Neuronal stem cell (in vitro differentiated cells): Measurements from ENCODE around the gene SLC7A10.
"Not testable (repeated sequence)": the region's sequence is repeated elsewhere in the genome, so short reads cannot be mapped to it uniquely, and the experiment has no call there.

Experiments
- DNase-seq: peaks from one replicate; pipeline ENCODE4 v3.0.0-alpha.2; 2013; ENCODE audit warnings: low spot score
- H2AFZ ChIP-seq: one replicate; pipeline ENCODE4 v1.6.1; 2013; ENCODE audit warnings: mild to moderate bottlenecking, low read length, inconsistent platforms
- H2AK5ac ChIP-seq: 2 replicates; pipeline ENCODE4 v1.6.1; 2013; ENCODE audit warnings: low read depth, mild to moderate bottlenecking, inconsistent platforms, low read length, moderate library complexity, mixed read lengths
- H2BK120ac ChIP-seq: 2 replicates; pipeline ENCODE4 v1.6.1; 2013; ENCODE audit warnings: low read depth, mild to moderate bottlenecking, inconsistent platforms, low read length, moderate library complexity, mixed read lengths
- H2BK12ac ChIP-seq: one replicate; pipeline ENCODE4 v1.6.1; 2013; ENCODE audit warnings: low read length, inconsistent platforms
- H2BK15ac ChIP-seq: 2 replicates; pipeline ENCODE4 v1.6.1; 2013; ENCODE audit warnings: mild to moderate bottlenecking, low read length, inconsistent platforms, mixed read lengths
- H2BK5ac ChIP-seq: one replicate; pipeline ENCODE4 v1.6.1; 2013; ENCODE audit warnings: inconsistent platforms, mild to moderate bottlenecking, low read length, moderate library complexity
- H3K14ac ChIP-seq: one replicate; pipeline ENCODE4 v1.6.1; 2013; ENCODE audit warnings: low read length, inconsistent platforms
- H3K18ac ChIP-seq: 2 replicates; pipeline ENCODE4 v1.6.1; 2013; ENCODE audit warnings: low read length, inconsistent platforms
- H3K23ac ChIP-seq: 2 replicates; pipeline ENCODE4 v1.6.1; 2013; ENCODE audit warnings: low read depth, mild to moderate bottlenecking, mixed read lengths, low read length, inconsistent platforms; ENCODE audit not compliant: poor library complexity
- H3K27ac ChIP-seq: replicated peaks from 3 replicates; pipeline ENCODE4 v1.5.1; 2013; ENCODE audit warnings: low read length, inconsistent platforms
- H3K27me3 ChIP-seq, 3 experiments: 2 replicates each; pipeline ENCODE4 v1.6.1; 2013; ENCODE audit warnings: low read length in 3 of 3, mild to moderate bottlenecking in 2 of 3, inconsistent platforms in 1 of 3, low read depth in 1 of 3, mixed read lengths in 1 of 3, moderate library complexity in 1 of 3; ENCODE audit not compliant: control insufficient read depth in 3 of 3, insufficient read depth in 3 of 3
- H3K36me3 ChIP-seq, 2 donors: replicated peaks in 1 of 2; 2 replicates each; pipeline ENCODE4 v1.6.1; 2013; ENCODE audit warnings: low read length in 2 of 2; ENCODE audit not compliant: control insufficient read depth in 2 of 2, insufficient read depth in 2 of 2
- H3K4ac ChIP-seq: 2 replicates; pipeline ENCODE4 v1.6.1; 2013; ENCODE audit warnings: inconsistent platforms, mild to moderate bottlenecking, low read length, moderate library complexity
- H3K4me1 ChIP-seq, 2 donors: 1 replicate in 1 of 2; 2 replicates in 1 of 2; pipeline ENCODE4 v1.6.1; 2013; ENCODE audit warnings: low read length in 2 of 2, low read depth in 1 of 2; ENCODE audit not compliant: control insufficient read depth in 2 of 2, insufficient read depth in 1 of 2
- H3K4me2 ChIP-seq: one replicate; pipeline ENCODE4 v1.6.1; 2013; ENCODE audit warnings: mild to moderate bottlenecking, low read length, inconsistent platforms; ENCODE audit not compliant: insufficient read depth, poor library complexity, severe bottlenecking
- H3K4me3 ChIP-seq, 2 donors: 2 replicates each; pipeline ENCODE4 v1.5.1; 2013; ENCODE audit warnings: low read length in 2 of 2, mild to moderate bottlenecking in 2 of 2, inconsistent platforms in 1 of 2, moderate library complexity in 1 of 2
- H3K79me1 ChIP-seq: one replicate; pipeline ENCODE4 v1.6.1; 2013; ENCODE audit warnings: low read depth, mild to moderate bottlenecking, inconsistent platforms, low read length, moderate library complexity
- H3K9ac ChIP-seq: one replicate; pipeline ENCODE4 v1.6.1; 2013; ENCODE audit warnings: mild to moderate bottlenecking, low read depth, low read length, inconsistent platforms; ENCODE audit not compliant: poor library complexity
- H3K9me3 ChIP-seq, 2 donors: replicated peaks in 1 of 2; 2 replicates each; pipeline versions ENCODE3 to v1.6.1; 2013; ENCODE audit warnings: low read length in 2 of 2, mild to moderate bottlenecking in 2 of 2, inconsistent platforms in 1 of 2, low read depth in 1 of 2, mixed read lengths in 1 of 2, moderate library complexity in 1 of 2; ENCODE audit not compliant: control insufficient read depth in 2 of 2, insufficient read depth in 1 of 2
- H4K8ac ChIP-seq: one replicate; pipeline ENCODE4 v1.6.1; 2013; ENCODE audit warnings: low read depth, mild to moderate bottlenecking, inconsistent platforms, low read length, moderate library complexity
- H4K91ac ChIP-seq: one replicate; pipeline ENCODE4 v1.6.1; 2013; ENCODE audit warnings: low read length, low read depth, mild to moderate bottlenecking, inconsistent platforms; ENCODE audit not compliant: poor library complexity
- WGBS, 2 donors: extraction: QIAGEN DNeasy Blood & Tissue Kit; methylation state at CpG; one replicate each; pipeline ENCODE4 v1.1.7; 2013; ENCODE audit warnings: missing lambda C conversion rate in 2 of 2, mixed read lengths in 1 of 2; ENCODE audit not compliant: insufficient read length in 2 of 2, insufficient replicate concordance in 1 of 2; ENCODE audit errors: extremely low coverage in 2 of 2; 5-methylcytosine and 5-hydroxymethylcytosine counted together

The SLC7A10 gene

GRCh38 chr19:33171222-33171795 is 54.3 kb downstream of the SLC7A10 start:
- no peaks in the 10 kb centered on the region for H3K27me3 ChIP-seq
- no peak overlapping the region for H2AK5ac ChIP-seq
- DNase-seq: no peak
- no peak overlapping the region for H2BK12ac ChIP-seq
- no peaks in the 10 kb centered on the region for H3K79me1 ChIP-seq
- no peak overlapping the region for H3K4me2 ChIP-seq
- H4K91ac ChIP-seq: no peak overlapping the region
- no peak overlapping the region for H2AFZ ChIP-seq
- no peak overlapping the region for H2BK5ac ChIP-seq
- H3K4me1 ChIP-seq: peaks cover 8 to 11% of the 10 kb centered on the region in 2 donors
- no peak overlapping the region for H4K8ac ChIP-seq
- H3K4ac ChIP-seq: no peak overlapping the region
- no peak overlapping the region for H3K27ac ChIP-seq
- peaks cover 0 to 25% of the 10 kb centered on the region in 2 donors for H3K9me3 ChIP-seq
- H3K18ac ChIP-seq: no peak overlapping the region
- no peak overlapping the region for H3K4me3 ChIP-seq
- H3K14ac ChIP-seq: no peak overlapping the region
- no peak overlapping the region for H3K9ac ChIP-seq
- no CpG with 5 or more reads among the region's 1 CpG for WGBS, 2 donors
- H3K36me3 ChIP-seq: no peaks in the 10 kb centered on the region
- H2BK15ac ChIP-seq: no peak overlapping the region
- no peak overlapping the region for H3K23ac ChIP-seq
- no peak overlapping the region for H2BK120ac ChIP-seq

GRCh38 chr19:33168528-33168927 is 57.1 kb downstream of the SLC7A10 start:
- no peak overlapping the region for H2BK120ac ChIP-seq
- H2BK15ac ChIP-seq: no peak overlapping the region
- H3K27me3 ChIP-seq: no peaks in the 10 kb centered on the region
- peaks cover 0 to 25% of the 10 kb centered on the region in 2 donors for H3K9me3 ChIP-seq
- H3K14ac ChIP-seq: no peak overlapping the region
- no peak overlapping the region for H3K4me2 ChIP-seq
- H3K4me3 ChIP-seq: no peak overlapping the region
- no peak overlapping the region for H3K4ac ChIP-seq
- no peak overlapping the region for H3K27ac ChIP-seq
- H3K4me1 ChIP-seq: peaks cover 2 to 6% of the 10 kb centered on the region in 2 donors
- WGBS, 2 donors: no CpG with 5 or more reads among the region's 1 CpG
- no peak overlapping the region for H3K9ac ChIP-seq
- no peak for DNase-seq
- H4K91ac ChIP-seq: no peak overlapping the region
- no peak overlapping the region for H3K23ac ChIP-seq
- H2BK12ac ChIP-seq: no peak overlapping the region
- no peak overlapping the region for H3K18ac ChIP-seq
- no peak overlapping the region for H2AFZ ChIP-seq
- no peaks in the 10 kb centered on the region for H3K36me3 ChIP-seq
- H2AK5ac ChIP-seq: no peak overlapping the region
- H3K79me1 ChIP-seq: no peaks in the 10 kb centered on the region
- no peak overlapping the region for H4K8ac ChIP-seq
- no peak overlapping the region for H2BK5ac ChIP-seq

DNA sequence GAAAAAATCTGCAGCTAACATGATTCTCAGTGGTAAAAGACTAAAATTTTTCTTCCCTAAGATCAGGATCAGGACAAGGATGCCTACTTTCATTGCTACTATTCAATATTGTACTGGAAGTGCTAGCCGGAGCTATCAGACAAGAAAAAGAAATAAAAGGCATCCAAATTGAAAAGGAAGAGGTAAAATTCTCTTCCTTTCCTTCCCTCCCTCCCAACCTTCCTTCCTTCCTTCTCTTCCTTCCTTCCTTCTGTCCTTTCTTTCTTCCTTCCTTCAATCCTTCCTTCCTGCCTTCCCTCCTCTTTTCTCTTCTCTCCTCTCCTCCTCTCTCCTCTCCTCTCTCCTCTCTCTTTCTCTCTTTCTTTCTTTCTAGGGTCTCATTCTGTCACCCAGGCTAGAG is 58.2 kb downstream of the SLC7A10 start:
- Histone ChIP-seq H3K4ac (no peak overlapping the region), H3K27me3 (no peaks in the 10 kb centered on the region), H3K14ac (no peak overlapping the region), H3K9me3 (peaks cover 0 to 23% of the 10 kb centered on the region in 2 donors), H3K4me3 (no peak overlapping the region), H4K91ac (no peak overlapping the region), H4K8ac (no peak overlapping the region), H3K9ac (no peak overlapping the region), H3K4me2 (no peak overlapping the region), H3K27ac (no peak overlapping the region), H3K18ac (no peak overlapping the region), H2AFZ (no peak overlapping the region), H2BK15ac (no peak overlapping the region), H2BK5ac (no peak overlapping the region), H2BK12ac (no peak overlapping the region), H2AK5ac (no peak overlapping the region), H3K79me1 (no peaks in the 10 kb centered on the region), H3K23ac (no peak overlapping the region), H2BK120ac (no peak overlapping the region), H3K36me3 (no peaks in the 10 kb centered on the region), H3K4me1 (no peaks in the 10 kb centered on the region)
- no peak for DNase-seq
- WGBS, 2 donors: no CpG with 5 or more reads among the region's 1 CpG

- not testable (repeated sequence) for H3K27ac ChIP-seq, H3K4me2 ChIP-seq, H3K4me3 ChIP-seq, H2AK5ac ChIP-seq, H2BK12ac ChIP-seq, H3K9ac ChIP-seq, H4K8ac ChIP-seq, DNase-seq, H3K18ac ChIP-seq, H3K36me3 ChIP-seq, H3K27me3 ChIP-seq, H3K14ac ChIP-seq, H2BK120ac ChIP-seq, H3K23ac ChIP-seq, H2BK5ac ChIP-seq, H4K91ac ChIP-seq, H2BK15ac ChIP-seq, H3K79me1 ChIP-seq, H2AFZ ChIP-seq, H3K4ac ChIP-seq, H3K4me1 ChIP-seq
- peaks cover 0 to 17% of the 10 kb centered on the region in 2 donors for H3K9me3 ChIP-seq
- WGBS, 2 donors: no CpG with 5 or more reads among the region's 6 CpGs
Measured at GRCh38 chr19:33166037-33166436, 59.6 kb downstream of the SLC7A10 start.
